GM10847 (cell line): Measurements from ENCODE around the gene WSCD1.

Experiments used
- POLR2A ChIP-seq: IDR thresholded peaks from 2 replicates; pipeline ENCODE4 v1.6.1; 2011; ENCODE audit not compliant: insufficient read length; ENCODE audit errors: extremely low read depth

WSCD1 gene

GRCh38 chr17:6105649-6106007 lies 35.4 kb downstream of the WSCD1 start:
- no peak for TF ChIP-seq POLR2A

GRCh38 chr17:6106212-6106611 lies 36.0 kb downstream of the WSCD1 start:
- no peak for TF ChIP-seq POLR2A

- no peak for TF ChIP-seq POLR2A
These were observed 37.6 kb downstream of the WSCD1 start for GRCh38 chr17:6107791-6108190.

- no peak for TF ChIP-seq POLR2A
These were observed 38.2 kb downstream of the WSCD1 start for GRCh38 chr17:6108382-6108781.

- no peak for TF ChIP-seq POLR2A
These were observed 38.8 kb downstream of the WSCD1 start for GRCh38 chr17:6108987-6109386.

GRCh38 chr17:6109536-6109935 lies 39.4 kb downstream of the WSCD1 start:
- no peak for TF ChIP-seq POLR2A

- no peak for TF ChIP-seq POLR2A
These were observed 39.9 kb downstream of the WSCD1 start for GRCh38 chr17:6110088-6110487.

GRCh38 chr17:6110592-6110991 lies 40.4 kb downstream of the WSCD1 start:
- no peak for TF ChIP-seq POLR2A

GRCh38 chr17:6120351-6120750 lies 50.2 kb downstream of the WSCD1 start:
- no peak for TF ChIP-seq POLR2A

GRCh38 chr17:6124856-6125255 lies 54.7 kb downstream of the WSCD1 start:
- no peak for TF ChIP-seq POLR2A

- TF ChIP-seq POLR2A, result no peak
These were observed 56.6 kb downstream of the WSCD1 start for GRCh38 chr17:6126768-6127167.

GRCh38 chr17:6134721-6135120 lies 64.5 kb downstream of the WSCD1 start:
- TF ChIP-seq POLR2A, result no peak

- TF ChIP-seq POLR2A, result no peak
These were observed 65.1 kb downstream of the WSCD1 start for GRCh38 chr17:6135236-6135635.

GRCh38 chr17:6135996-6136395 lies 65.8 kb downstream of the WSCD1 start:
- TF ChIP-seq POLR2A, result no peak

GRCh38 chr17:6137716-6138502 lies 67.7 kb downstream of the WSCD1 start:
- no peak for TF ChIP-seq POLR2A

- no peak for TF ChIP-seq POLR2A
These were observed 68.7 kb downstream of the WSCD1 start for GRCh38 chr17:6138761-6139446.

- TF ChIP-seq POLR2A, result no peak
These were observed 69.3 kb downstream of the WSCD1 start for GRCh38 chr17:6139447-6139832.

- no peak for TF ChIP-seq POLR2A
These were observed 70.0 kb downstream of the WSCD1 start for GRCh38 chr17:6140188-6140587.
